Astrocyte of the spinal cord (primary cell): ENCODE results near the gene COL6A2.

Source experiments
- DNase-seq: peaks from one replicate; pipeline ENCODE4 v3.0.0; 2011; ENCODE audit warnings: low read depth, low spot score
- H3K4me3 ChIP-seq: 2 replicates; pipeline ENCODE4 v1.5.1; 2011; ENCODE audit warnings: low read depth, mild to moderate bottlenecking, low read length, moderate library complexity
- CTCF ChIP-seq: IDR thresholded peaks from 2 replicates; pipeline ENCODE4 v1.5.1; 2012; ENCODE audit warnings: low read depth, mild to moderate bottlenecking, low read length, inconsistent platforms
- in situ Hi-C: cut with HindIII; loops from 2 replicates; pipeline ENCODE4 v1.10.0; 2017; ENCODE audit warnings: low sequenced_read_pairs

Gene COL6A2

GRCh38 chr21:46116189-46116775 is 18.4 kb downstream of the COL6A2 start:
- in situ Hi-C loops: no loop called here
- no peak for TF ChIP-seq CTCF
- H3K4me3 ChIP-seq: no peak overlapping the region
- no peak for DNase-seq

- H3K4me3 ChIP-seq: no peak overlapping the region
- in situ Hi-C loops: no loop called here
- DNase-seq: no peak
- no peak for TF ChIP-seq CTCF
These were observed 19.1 kb downstream of the COL6A2 start for GRCh38 chr21:46116776-46117585.

GRCh38 chr21:46117586-46118315 is 19.8 kb downstream of the COL6A2 start:
- no peak for DNase-seq
- in situ Hi-C loops: no loop called here
- no peak for TF ChIP-seq CTCF
- H3K4me3 ChIP-seq: no peak overlapping the region

GRCh38 chr21:46118316-46119143 is 20.6 kb downstream of the COL6A2 start:
- no peak overlapping the region for H3K4me3 ChIP-seq
- in situ Hi-C loops: no loop called here

GRCh38 chr21:46119144-46119636 is 21.3 kb downstream of the COL6A2 start:
- no peak for DNase-seq
- H3K4me3 ChIP-seq: no peak overlapping the region
- in situ Hi-C loops: no loop called here
- TF ChIP-seq CTCF: no peak

More at GRCh38 chr21:46118316-46119143, 20.6 kb downstream of the COL6A2 start:
- TF ChIP-seq CTCF: no peak
- DNase-seq: no peak

- DNase-seq: no peak
- no peak for TF ChIP-seq CTCF
- H3K4me3 ChIP-seq: no peak overlapping the region
- in situ Hi-C loops: no loop called here
These were observed 21.8 kb downstream of the COL6A2 start for GRCh38 chr21:46119637-46120271.
